CD14-positive monocyte (primary cell): Measurements from ENCODE around the gene IL1RL2. TPM values are rescaled to one million over a fixed set of nuclear protein-coding genes. Genes with fewer than 3 reads are reported as not detected.
A peak's percentile ranks its signal among the peaks of the same experiment; 100 is the strongest.

Experiments
- DNase-seq, 3 donors: peaks; one replicate each; pipeline ENCODE4 v3.0.0-alpha.2; 2011 to 2022
- H2AFZ ChIP-seq: 2 replicates; pipeline ENCODE4 v1.6.0; 2012; ENCODE audit warnings: mild to moderate bottlenecking, low read depth, low read length, inconsistent platforms; ENCODE audit not compliant: insufficient read depth, poor library complexity, severe bottlenecking
- H3K27ac ChIP-seq, 2 donors: 1 replicate in 1 of 2; 2 replicates in 1 of 2; pipeline ENCODE4 v1.5.1; 2012 to 2013; ENCODE audit warnings: low read length in 2 of 2, control low read depth in 1 of 2, inconsistent platforms in 1 of 2, low read depth in 1 of 2, mild to moderate bottlenecking in 1 of 2
- H3K27me3 ChIP-seq, 2 donors: one replicate each; pipeline versions ENCODE4 v1.6.0 to v1.6.1; 2011 to 2013; ENCODE audit warnings: low read length in 2 of 2; ENCODE audit not compliant: control insufficient read depth in 2 of 2, insufficient read depth in 2 of 2
- H3K36me3 ChIP-seq, 2 donors: replicated peaks in 1 of 2; 1 replicate in 1 of 2; 2 replicates in 1 of 2; pipeline versions ENCODE4 v1.5.1 to v1.6.1; 2012 to 2013; ENCODE audit warnings: low read length in 2 of 2, control low read depth in 1 of 2, inconsistent platforms in 1 of 2, mild to moderate bottlenecking in 1 of 2; ENCODE audit not compliant: insufficient read depth in 2 of 2, control insufficient read depth in 1 of 2
- H3K4me1 ChIP-seq, 2 donors: 1 replicate in 1 of 2; 2 replicates in 1 of 2; pipeline versions ENCODE4 v1.5.1 to v1.6.1; 2012 to 2013; ENCODE audit warnings: low read length in 2 of 2, control low read depth in 1 of 2, inconsistent platforms in 1 of 2, mild to moderate bottlenecking in 1 of 2, moderate library complexity in 1 of 2; ENCODE audit not compliant: insufficient read depth in 2 of 2, control insufficient read depth in 1 of 2
- H3K4me2 ChIP-seq: replicated peaks from 2 replicates; pipeline ENCODE3; 2012; ENCODE audit warnings: low read length, moderate library complexity, mild to moderate bottlenecking; ENCODE audit not compliant: poor library complexity, severe bottlenecking; ENCODE audit errors: extremely low read depth
- H3K4me3 ChIP-seq, 3 experiments: fragments of 200-600 bp in 1 of 3; sonication (generic) in 1 of 3; replicated peaks in 1 of 3; 1 replicate in 2 of 3; 2 replicates in 1 of 3; pipeline ENCODE4 v1.5.1; 2011 to 2013; ENCODE audit warnings: low read length in 3 of 3, mild to moderate bottlenecking in 3 of 3, control low read depth in 2 of 3, low read depth in 2 of 3, inconsistent platforms in 1 of 3, moderate library complexity in 1 of 3
- H3K79me2 ChIP-seq: 2 replicates; pipeline ENCODE4 v1.6.0; 2012; ENCODE audit warnings: mild to moderate bottlenecking, control low read depth, inconsistent platforms, low read length, moderate library complexity; ENCODE audit not compliant: insufficient read depth
- H3K9ac ChIP-seq: 2 replicates; pipeline ENCODE4 v1.6.0; 2017; ENCODE audit warnings: low read length, mild to moderate bottlenecking; ENCODE audit not compliant: insufficient read depth, poor library complexity, severe bottlenecking
- H3K9me3 ChIP-seq, 2 donors: replicated peaks in 1 of 2; 1 replicate in 1 of 2; 2 replicates in 1 of 2; pipeline versions ENCODE4 v1.5.1 to v1.6.1; 2012 to 2013; ENCODE audit warnings: low read length in 2 of 2, control low read depth in 1 of 2; ENCODE audit not compliant: control insufficient read depth in 1 of 2, insufficient read depth in 1 of 2
- H4K20me1 ChIP-seq: 2 replicates; pipeline ENCODE4 v1.6.0; 2012; ENCODE audit warnings: mild to moderate bottlenecking, low read length, control low read depth, moderate library complexity; ENCODE audit not compliant: insufficient read depth
- H3K27ac Mint-ChIP-seq, 7 donors: one replicate each; pipeline ENCODE4 v1.8.0; 2020; ENCODE audit warnings: mild to moderate bottlenecking in 7 of 7, mixed read lengths in 7 of 7, moderate library complexity in 6 of 7, inconsistent platforms in 2 of 7
- H3K27me3 Mint-ChIP-seq, 3 donors: one replicate each; pipeline ENCODE4 v1.8.0; 2021 to 2022; ENCODE audit warnings: low read depth in 3 of 3, mild to moderate bottlenecking in 3 of 3, mixed read lengths in 3 of 3, moderate library complexity in 3 of 3, inconsistent platforms in 1 of 3
- H3K36me3 Mint-ChIP-seq, 2 donors: one replicate each; pipeline ENCODE4 v1.8.0; 2020; ENCODE audit warnings: mixed read lengths in 2 of 2, inconsistent platforms in 1 of 2, mild to moderate bottlenecking in 1 of 2
- H3K4me1 Mint-ChIP-seq: one replicate; pipeline ENCODE4 v1.8.0; 2020; ENCODE audit warnings: mild to moderate bottlenecking, mixed read lengths
- H3K4me3 Mint-ChIP-seq, 2 donors: one replicate each; pipeline ENCODE4 v1.8.0; 2020; ENCODE audit warnings: mild to moderate bottlenecking in 2 of 2, mixed read lengths in 2 of 2, moderate library complexity in 1 of 2
- H3K9me3 Mint-ChIP-seq, 7 donors: one replicate each; pipeline ENCODE4 v1.8.0; 2020 to 2022; ENCODE audit warnings: mixed read lengths in 7 of 7, mild to moderate bottlenecking in 6 of 7, moderate library complexity in 6 of 7, inconsistent platforms in 2 of 7
- CTCF ChIP-seq: fragments of 200-600 bp; IDR thresholded peaks from one replicate; pipeline ENCODE4 v1.8.0; 2022; ENCODE audit warnings: antibody characterized with exemption, mild to moderate bottlenecking
- WGBS: methylation state at CpG from one replicate; pipeline ENCODE4 v1.1.5; 2013; ENCODE audit warnings: missing lambda C conversion rate; ENCODE audit not compliant: insufficient coverage; 5-methylcytosine and 5-hydroxymethylcytosine counted together
- intact Hi-C, 2 donors: fragments of 100-400 bp; cut with micrococcal nuclease; formaldehyde crosslinking; loops; one replicate each; pipeline versions ENCODE4 v1.15.0 to v1.15.1; 2023
- polyA plus RNA-seq, 3 donors: library from polyadenylated mRNA; depleted of rRNA in 1 of 3; unstranded in 2 of 3; stranded (reverse) in 1 of 3; fragments of 300-500 nt in 2 of 3; fragments of >200 nt in 1 of 3; fragmentation: Illumina TruSeq in 2 of 3; gene quantifications; 1 replicate in 2 of 3; 2 replicates in 1 of 3; pipeline ENCODE4 v1.2.3, GENCODE V29; 2012 to 2021

IL1RL2 gene
- polyA plus RNA-seq, 3 donors: 0.07 to 1.5 TPM; not detected in 1

GRCh38 chr2:102256276-102256675 lies 69.5 kb downstream of the IL1RL2 start:
- H3K4me3 Mint-ChIP-seq: no peak overlapping the region
- peaks cover 0 to 2% of the 10 kb centered on the region in 2 donors for H3K36me3 Mint-ChIP-seq
- H3K27ac ChIP-seq: no peak overlapping the region
- H3K9ac ChIP-seq: no peak overlapping the region
- H3K79me2 ChIP-seq: no peaks in the 10 kb centered on the region
- H3K4me1 Mint-ChIP-seq: peaks cover 22% of the 10 kb centered on the region
- H3K9me3 ChIP-seq: no peaks in the 10 kb centered on the region
- no peak for TF ChIP-seq CTCF
- H4K20me1 ChIP-seq: no peaks in the 10 kb centered on the region
- H3K27ac Mint-ChIP-seq: no peak overlapping the region
- peaks cover 0 to 16% (median 2%) of the 10 kb centered on the region in 7 donors for H3K9me3 Mint-ChIP-seq
- H2AFZ ChIP-seq: no peak overlapping the region
- H3K4me3 ChIP-seq: no peak overlapping the region
- no peaks in the 10 kb centered on the region for H3K36me3 ChIP-seq
- intact Hi-C loops: loop anchor here (5.0 to 10.0 kb wide), 2 partner anchors 36 to 59 kb away; partner anchors contain the start of gene IL1RL1 (in 1 of the 2)
- peaks cover 13 to 18% of the 10 kb centered on the region in 2 donors for H3K4me1 ChIP-seq
- peaks cover 5 to 17% of the 10 kb centered on the region in 2 donors for H3K27me3 ChIP-seq
- no peak overlapping the region for H3K4me2 ChIP-seq
- H3K27me3 Mint-ChIP-seq: peaks cover 15 to 33% (median 28%) of the 10 kb centered on the region in 3 donors
- DNase-seq: peak in 1 of 3 donors; percentile 35

- no peak for DNase-seq
- peak overlapping the region in 1 of 2 donors; percentile 21 for H3K4me3 Mint-ChIP-seq
- WGBS: 93% methylated on average over 3 of the region's 5 CpGs
- no peak overlapping the region for H3K27ac ChIP-seq
- no peaks in the 10 kb centered on the region for H3K36me3 ChIP-seq
- H3K36me3 Mint-ChIP-seq: peaks cover 0 to 2% of the 10 kb centered on the region in 2 donors
- H3K27me3 ChIP-seq: peaks cover 3 to 14% of the 10 kb centered on the region in 2 donors
- no peaks in the 10 kb centered on the region for H3K79me2 ChIP-seq
- H3K4me1 Mint-ChIP-seq: peaks cover 16% of the 10 kb centered on the region
- H3K27me3 Mint-ChIP-seq: peaks cover 12 to 29% (median 23%) of the 10 kb centered on the region in 3 donors
- H3K4me2 ChIP-seq: no peak overlapping the region
- peaks cover 0 to 16% (median 2%) of the 10 kb centered on the region in 7 donors for H3K9me3 Mint-ChIP-seq
- intact Hi-C loops: loop anchor here (5.0 to 10.0 kb wide), 2 partner anchors 35 to 58 kb away; partner anchors contain the start of gene IL1RL1 (in 1 of the 2)
- no peak overlapping the region for H2AFZ ChIP-seq
- H3K9me3 ChIP-seq: no peaks in the 10 kb centered on the region
- H3K4me1 ChIP-seq: peaks cover 9 to 14% of the 10 kb centered on the region in 2 donors
- no peak for TF ChIP-seq CTCF
- peak overlapping the region in 3 of 7 donors; percentile 4 to 61 (median 53) for H3K27ac Mint-ChIP-seq
- H3K9ac ChIP-seq: no peak overlapping the region
- no peak overlapping the region for H3K4me3 ChIP-seq
- H4K20me1 ChIP-seq: no peaks in the 10 kb centered on the region
Observed at GRCh38 chr2:102256874-102257462, 70.1 kb downstream of the IL1RL2 start.
